Activated T-cell treated with anti-CD3 and anti-CD28 coated beads, Interleukin-2, amount 50 U/mL, for 4 hours (primary cell): ENCODE data around the gene TELO2. TPM values are rescaled to one million over a fixed set of nuclear protein-coding genes. Genes with fewer than 3 reads are reported as not detected.
"Not testable (repeated sequence)": the region's sequence is repeated elsewhere in the genome, so short reads cannot be mapped to it uniquely, and the experiment has no call there.

Experiments
- ATAC-seq, 2 donors: fragments of 200-7000 bp; cut with Tn5 transposase; one replicate each; pipeline ENCODE4 v1.10.0; 2021
- DNase-seq: peaks from one replicate; pipeline ENCODE4 v3.0.0-alpha.2; 2020
- H3K27me3 Mint-ChIP-seq: one replicate; pipeline ENCODE4 v1.8.0; 2021; ENCODE audit warnings: low read depth, mixed read lengths
- H3K36me3 Mint-ChIP-seq: one replicate; pipeline ENCODE4 v1.8.0; 2022; ENCODE audit warnings: mixed read lengths; ENCODE audit not compliant: insufficient read depth
- H3K4me1 Mint-ChIP-seq: one replicate; pipeline ENCODE4 v1.8.0; 2021; ENCODE audit warnings: low read depth, mixed read lengths
- H3K4me3 Mint-ChIP-seq: one replicate; pipeline ENCODE4 v1.8.0; 2021; ENCODE audit warnings: mild to moderate bottlenecking, moderate library complexity, mixed read lengths
- H3K9me3 Mint-ChIP-seq: one replicate; pipeline ENCODE4 v1.8.0; 2021; ENCODE audit warnings: mixed read lengths
- total RNA-seq, 3 donors: library from RNA; stranded (reverse); gene quantifications; one replicate each; pipeline ENCODE4 v1.2.1, GENCODE V29; 2021

TELO2 gene
- total RNA-seq, 3 donors from 2014 or later, result 103 to 131 (median 121) TPM

- H3K36me3 Mint-ChIP-seq, H3K4me3 Mint-ChIP-seq, H3K4me1 Mint-ChIP-seq: not testable (repeated sequence)
Observed at GRCh38 chr16:1478937-1479336, 14.2 kb upstream of the TELO2 start.

GRCh38 chr16:1481906-1482835 lies 11.0 kb upstream of the TELO2 start:
- no peaks in the 10 kb centered on the region for H3K36me3 Mint-ChIP-seq
- peaks cover 9% of the 10 kb centered on the region for H3K27me3 Mint-ChIP-seq
- H3K4me1 Mint-ChIP-seq, result no peaks in the 10 kb centered on the region
- ATAC-seq (no peak), DNase-seq (no peak)
- no peak overlapping the region for H3K4me3 Mint-ChIP-seq
- no peaks in the 10 kb centered on the region for H3K9me3 Mint-ChIP-seq

More at GRCh38 chr16:1478937-1479336, 14.2 kb upstream of the TELO2 start:
- H3K27me3 Mint-ChIP-seq, ATAC-seq, H3K9me3 Mint-ChIP-seq, DNase-seq: not testable (repeated sequence)

GRCh38 chr16:1485847-1486496 lies 7.2 kb upstream of the TELO2 start:
- no peaks in the 10 kb centered on the region for H3K36me3 Mint-ChIP-seq
- H3K27me3 Mint-ChIP-seq, result peaks cover 5% of the 10 kb centered on the region
- DNase-seq (no peak), ATAC-seq (no peak)
- H3K4me1 Mint-ChIP-seq, result no peaks in the 10 kb centered on the region
- H3K4me3 Mint-ChIP-seq, result no peak overlapping the region
- no peaks in the 10 kb centered on the region for H3K9me3 Mint-ChIP-seq

GRCh38 chr16:1486551-1487390 lies 6.4 kb upstream of the TELO2 start:
- Mint-ChIP-seq H3K9me3 (no peaks in the 10 kb centered on the region), H3K4me1 (no peaks in the 10 kb centered on the region), H3K27me3 (peaks cover 3% of the 10 kb centered on the region), H3K4me3 (no peak overlapping the region), H3K36me3 (no peaks in the 10 kb centered on the region)
- DNase-seq (no peak), ATAC-seq (no peak)

- peaks cover 3% of the 10 kb centered on the region for H3K27me3 Mint-ChIP-seq
- H3K9me3 Mint-ChIP-seq, result no peaks in the 10 kb centered on the region
- DNase-seq (no peak), ATAC-seq (no peak)
- peaks cover 3% of the 10 kb centered on the region for H3K4me1 Mint-ChIP-seq
- no peaks in the 10 kb centered on the region for H3K36me3 Mint-ChIP-seq
- no peak overlapping the region for H3K4me3 Mint-ChIP-seq
Observed at GRCh38 chr16:1487395-1488053, 5.6 kb upstream of the TELO2 start.

GRCh38 chr16:1488054-1488601 lies 5.0 kb upstream of the TELO2 start:
- Mint-ChIP-seq H3K27me3 (no peaks in the 10 kb centered on the region), H3K4me1 (peaks cover 8% of the 10 kb centered on the region), H3K36me3 (no peaks in the 10 kb centered on the region), H3K9me3 (no peaks in the 10 kb centered on the region), H3K4me3 (no peak overlapping the region)
- no peak for DNase-seq
- ATAC-seq, result no peak

- Mint-ChIP-seq H3K36me3 (no peaks in the 10 kb centered on the region), H3K27me3 (no peaks in the 10 kb centered on the region), H3K9me3 (no peaks in the 10 kb centered on the region), H3K4me1 (peaks cover 8% of the 10 kb centered on the region), H3K4me3 (no peak within 1 kb of the TSS)
- no peak for ATAC-seq
- no peak for DNase-seq
Observed at GRCh38 chr16:1488619-1489018, 4.5 kb upstream of the TELO2 start, which contains the start of gene PTX4. TSS of gene PTX4 (minus strand) at chr16:1488944. CDS start at chr16:1488909, 35 bp downstream.

GRCh38 chr16:1489077-1489476 lies 4.1 kb upstream of the TELO2 start:
- no peak for DNase-seq
- Mint-ChIP-seq H3K36me3 (no peaks in the 10 kb centered on the region), H3K9me3 (no peaks in the 10 kb centered on the region)

GRCh38 chr16:1491327-1491726 lies 1.8 kb upstream of the TELO2 start:
- ATAC-seq (no peak), DNase-seq (no peak)
- Mint-ChIP-seq H3K4me3 (no peak overlapping the region), H3K36me3 (no peaks in the 10 kb centered on the region), H3K4me1 (peaks cover 11% of the 10 kb centered on the region), H3K27me3 (no peaks in the 10 kb centered on the region), H3K9me3 (no peaks in the 10 kb centered on the region)

More at GRCh38 chr16:1489077-1489476, 4.1 kb upstream of the TELO2 start:
- Mint-ChIP-seq H3K4me1 (peaks cover 10% of the 10 kb centered on the region), H3K4me3 (no peak overlapping the region), H3K27me3 (no peaks in the 10 kb centered on the region)
- ATAC-seq, result no peak

GRCh38 chr16:1492082-1492922 lies 858 bp upstream of the TELO2 start:
- ATAC-seq (no peak), DNase-seq (no peak)
- H3K27me3 Mint-ChIP-seq, result no peaks in the 10 kb centered on the region
- peak overlapping the region; percentile 91 for H3K4me3 Mint-ChIP-seq
- peaks cover 11% of the 10 kb centered on the region for H3K4me1 Mint-ChIP-seq
- H3K36me3 Mint-ChIP-seq, result no peaks in the 10 kb centered on the region
- H3K9me3 Mint-ChIP-seq, result no peaks in the 10 kb centered on the region

GRCh38 chr16:1493746-1494094 lies 560 bp downstream of the TELO2 start:
- peak overlapping the region; percentile 91 for H3K4me3 Mint-ChIP-seq
- no peaks in the 10 kb centered on the region for H3K27me3 Mint-ChIP-seq
- ATAC-seq (peak; percentile 17 to 38), DNase-seq (no peak)
- H3K9me3 Mint-ChIP-seq, result no peaks in the 10 kb centered on the region
- peaks cover 2% of the 10 kb centered on the region for H3K36me3 Mint-ChIP-seq
- peaks cover 11% of the 10 kb centered on the region for H3K4me1 Mint-ChIP-seq

- Mint-ChIP-seq H3K36me3 (peaks cover 3% of the 10 kb centered on the region), H3K9me3 (no peaks in the 10 kb centered on the region), H3K27me3 (no peaks in the 10 kb centered on the region), H3K4me3 (peak overlapping the region; percentile 91), H3K4me1 (peaks cover 11% of the 10 kb centered on the region)
- no peak for ATAC-seq
- DNase-seq, result no peak
Observed at GRCh38 chr16:1494129-1494640, 1.0 kb downstream of the TELO2 start.

- H3K4me1 Mint-ChIP-seq, result peaks cover 11% of the 10 kb centered on the region
- DNase-seq, result no peak
- H3K27me3 Mint-ChIP-seq, result no peaks in the 10 kb centered on the region
- H3K4me3 Mint-ChIP-seq, result peak overlapping the region; percentile 91
- H3K36me3 Mint-ChIP-seq, result peaks cover 3% of the 10 kb centered on the region
- no peaks in the 10 kb centered on the region for H3K9me3 Mint-ChIP-seq
- ATAC-seq, result no peak
Observed at GRCh38 chr16:1494711-1495110, 1.6 kb downstream of the TELO2 start.
